CD4-positive, alpha-beta T cell (primary cell): ENCODE results near the gene RER1. TPM values are rescaled to one million over a fixed set of nuclear protein-coding genes. Genes with fewer than 3 reads are reported as not detected.

Experiments
- ATAC-seq: fragments of 200-7000 bp; cut with Tn5 transposase; one replicate; pipeline ENCODE4 v1.10.0; 2022; ENCODE audit warnings: mild to moderate bottlenecking; ENCODE audit not compliant: poor library complexity
- CTCF ChIA-PET: fragments of 350-600 bp; sonication (Branson Sonifier 250); formaldehyde crosslinking; loops from one replicate; lab custom pipeline; 2021; ENCODE audit warnings: antibody characterized with exemption, inconsistent platforms; lab: Charles Lee
- POLR2A ChIA-PET: fragments of 350-600 bp; sonication (Branson Sonifier 250); formaldehyde crosslinking; loops from one replicate; lab custom pipeline; 2021; ENCODE audit warnings: antibody characterized with exemption, inconsistent platforms; lab: Charles Lee
- DNase-seq, 14 experiments: peaks; one replicate each; pipeline ENCODE4 v3.0.0-alpha.2; 2013 to 2020; ENCODE audit warnings: mixed read lengths in 2 of 14
- H3K27ac ChIP-seq, 2 donors: one replicate each; pipeline versions ENCODE4 v1.5.1 to v1.7.0; 2013; ENCODE audit warnings: low read length in 2 of 2, low read depth in 1 of 2, mild to moderate bottlenecking in 1 of 2
- H3K27me3 ChIP-seq, 2 experiments: 1 replicate in 1 of 2; 2 replicates in 1 of 2; pipeline versions ENCODE4 v1.6.1 to v1.7.0; 2013; ENCODE audit warnings: low read length in 2 of 2, control low read depth in 1 of 2, mild to moderate bottlenecking in 1 of 2, moderate library complexity in 1 of 2; ENCODE audit not compliant: insufficient read depth in 2 of 2, control insufficient read depth in 1 of 2
- H3K36me3 ChIP-seq: one replicate; pipeline ENCODE4 v1.6.1; 2013; ENCODE audit warnings: low read length, control low read depth; ENCODE audit not compliant: insufficient read depth
- H3K4me1 ChIP-seq: one replicate; pipeline ENCODE4 v1.6.1; 2013; ENCODE audit warnings: low read length, control low read depth; ENCODE audit not compliant: insufficient read depth
- H3K4me3 ChIP-seq: one replicate; pipeline ENCODE4 v1.5.1; 2013; ENCODE audit warnings: mild to moderate bottlenecking, low read length, moderate library complexity
- H3K9me3 ChIP-seq, 2 experiments: 1 replicate in 1 of 2; 2 replicates in 1 of 2; pipeline versions ENCODE4 v1.6.1 to v1.7.0; 2013; ENCODE audit warnings: low read length in 2 of 2, mild to moderate bottlenecking in 2 of 2, control low read depth in 1 of 2, moderate library complexity in 1 of 2; ENCODE audit not compliant: control insufficient read depth in 1 of 2, insufficient read depth in 1 of 2
- H3K27ac Mint-ChIP-seq: one replicate; pipeline ENCODE4 v1.8.0; 2020; ENCODE audit warnings: mixed read lengths
- H3K27me3 Mint-ChIP-seq: one replicate; pipeline ENCODE4 v1.8.0; 2021; ENCODE audit warnings: mixed read lengths
- H3K36me3 Mint-ChIP-seq: one replicate; pipeline ENCODE4 v1.8.0; 2021; ENCODE audit warnings: low read depth, mixed read lengths
- H3K4me1 Mint-ChIP-seq: one replicate; pipeline ENCODE4 v1.8.0; 2021; ENCODE audit warnings: low read depth, mixed read lengths
- H3K4me3 Mint-ChIP-seq: one replicate; pipeline ENCODE4 v1.8.0; 2020; ENCODE audit warnings: mild to moderate bottlenecking, mixed read lengths
- H3K9me3 Mint-ChIP-seq: one replicate; pipeline ENCODE4 v1.8.0; 2020; ENCODE audit warnings: mixed read lengths
- CTCF ChIP-seq: fragments of 200-600 bp; IDR thresholded peaks from one replicate; pipeline ENCODE4 v1.8.0; 2022; ENCODE audit warnings: antibody characterized with exemption, mild to moderate bottlenecking
- intact Hi-C, 2 experiments: fragments of 100-400 bp; cut with DNase I in 1 of 2; cut with micrococcal nuclease in 1 of 2; formaldehyde crosslinking; loops; one replicate each; pipeline versions ENCODE4 v1.15.1 to v1.9.0; 2023 to 2025; cut with DNase I, micrococcal nuclease
- total RNA-seq, 174 experiments: library from RNA in 2 of 174; stranded (reverse) in 2 of 174; gene quantifications; one replicate each; pipeline ENCODE4 v1.2.3 and lab custom pipeline; 2021 to 2026

Gene RER1
- total RNA-seq, 2 experiments from 2014 or later: 57.9 to 60.7 TPM

GRCh38 chr1:2416403-2416802 is 24.8 kb downstream of the RER1 start:
- ChIA-PET POLR2A (interaction anchor here (0.8 to 4.5 kb wide), 11 partner anchors 8 to 169 kb away, joined by 3 to 54 read pairs (median 6); partner anchors contain the start of genes MORN1, PANK4, RER1 and TNFRSF14), CTCF (interaction anchor here (1.2 kb wide), 1 partner anchor 107 kb away, joined by 4 read pairs; no protein-coding TSS in a partner anchor)
- DNase-seq: peak in 9 of 14 experiments; percentile 17 to 61 (median 47)
- no peak for TF ChIP-seq CTCF
- Histone ChIP-seq H3K9me3 (peaks cover 0 to 5% of the 10 kb centered on the region in 2 experiments), H3K27me3 (no peaks in the 10 kb centered on the region), H3K36me3 (no peaks in the 10 kb centered on the region), H3K4me3 (peak overlapping the region; percentile 77), H3K27ac (peak overlapping the region; percentile 56 to 68), H3K4me1 (peaks cover 65% of the 10 kb centered on the region)
- Mint-ChIP-seq H3K36me3 (peaks cover 6% of the 10 kb centered on the region), H3K9me3 (no peaks in the 10 kb centered on the region), H3K27me3 (no peaks in the 10 kb centered on the region), H3K4me1 (peaks cover 32% of the 10 kb centered on the region), H3K27ac (peak overlapping the region; percentile 92), H3K4me3 (peak overlapping the region; percentile 89)
- no peak for ATAC-seq
- intact Hi-C loops: loop anchor here in 1 of 2 experiments (10.0 kb wide), 1 partner anchor 1008 kb away; no protein-coding TSS in a partner anchor

- H3K9me3 ChIP-seq: peaks cover 0 to 5% of the 10 kb centered on the region in 2 experiments
- TF ChIP-seq CTCF: no peak
- ATAC-seq (no peak), DNase-seq (no peak)
- ChIA-PET CTCF (no interaction called here), POLR2A (interaction anchor here (0.8 to 4.5 kb wide), 3 partner anchors 107 to 139 kb away, joined by 3 to 54 read pairs (median 7); no protein-coding TSS in a partner anchor)
- H3K27ac ChIP-seq: peak overlapping the region in 1 of 2 donors; percentile 56
- H3K27me3 ChIP-seq: no peaks in the 10 kb centered on the region
- H3K4me1 ChIP-seq: peaks cover 57% of the 10 kb centered on the region
- peaks cover 6% of the 10 kb centered on the region for H3K36me3 Mint-ChIP-seq
- H3K4me3 Mint-ChIP-seq: peak overlapping the region; percentile 89
- intact Hi-C loops: loop anchor here in 1 of 2 experiments (10.0 kb wide), 1 partner anchor 1008 kb away; no protein-coding TSS in a partner anchor
- no peaks in the 10 kb centered on the region for H3K27me3 Mint-ChIP-seq
- peak overlapping the region; percentile 92 for H3K27ac Mint-ChIP-seq
- H3K9me3 Mint-ChIP-seq: no peaks in the 10 kb centered on the region
- no peaks in the 10 kb centered on the region for H3K36me3 ChIP-seq
- H3K4me3 ChIP-seq: peak overlapping the region; percentile 77
- H3K4me1 Mint-ChIP-seq: peaks cover 32% of the 10 kb centered on the region
Measured at GRCh38 chr1:2417083-2417832, 25.6 kb downstream of the RER1 start.

GRCh38 chr1:2417833-2418225 is 26.2 kb downstream of the RER1 start:
- peaks cover 32% of the 10 kb centered on the region for H3K4me1 Mint-ChIP-seq
- H3K4me3 ChIP-seq: no peak overlapping the region
- intact Hi-C loops: loop anchor here in 1 of 2 experiments (10.0 kb wide), 1 partner anchor 1007 kb away; no protein-coding TSS in a partner anchor
- H3K36me3 ChIP-seq: no peaks in the 10 kb centered on the region
- no peak overlapping the region for H3K27ac Mint-ChIP-seq
- H3K27me3 Mint-ChIP-seq: no peaks in the 10 kb centered on the region
- H3K9me3 ChIP-seq: peaks cover under 1 to 5% of the 10 kb centered on the region in 2 experiments
- no peak overlapping the region for H3K27ac ChIP-seq
- peaks cover 6% of the 10 kb centered on the region for H3K36me3 Mint-ChIP-seq
- H3K27me3 ChIP-seq: no peaks in the 10 kb centered on the region
- ATAC-seq: no peak
- H3K9me3 Mint-ChIP-seq: no peaks in the 10 kb centered on the region
- CTCF ChIA-PET: no interaction called here
- TF ChIP-seq CTCF: no peak
- POLR2A ChIA-PET: interaction anchor here (4.5 kb wide), 1 partner anchor 130 kb away, joined by 54 read pairs; no protein-coding TSS in a partner anchor
- H3K4me3 Mint-ChIP-seq: no peak overlapping the region
- DNase-seq: no peak
- H3K4me1 ChIP-seq: peaks cover 57% of the 10 kb centered on the region
